C4-2B (cell line): ENCODE data around the gene POLN.

ENCODE experiments used
- ZFX ChIP-seq: fragments of 450-650 bp; IDR thresholded peaks from 2 replicates; pipeline ENCODE4 v1.6.1; 2017
- TF ChIP-seq, protein P1 (sequence below): fragments of 450-650 bp; conservative IDR thresholded peaks from 2 replicates; pipeline ENCODE4 v1.5.1; 2017; ENCODE audit warnings: mild to moderate bottlenecking

DNA sequence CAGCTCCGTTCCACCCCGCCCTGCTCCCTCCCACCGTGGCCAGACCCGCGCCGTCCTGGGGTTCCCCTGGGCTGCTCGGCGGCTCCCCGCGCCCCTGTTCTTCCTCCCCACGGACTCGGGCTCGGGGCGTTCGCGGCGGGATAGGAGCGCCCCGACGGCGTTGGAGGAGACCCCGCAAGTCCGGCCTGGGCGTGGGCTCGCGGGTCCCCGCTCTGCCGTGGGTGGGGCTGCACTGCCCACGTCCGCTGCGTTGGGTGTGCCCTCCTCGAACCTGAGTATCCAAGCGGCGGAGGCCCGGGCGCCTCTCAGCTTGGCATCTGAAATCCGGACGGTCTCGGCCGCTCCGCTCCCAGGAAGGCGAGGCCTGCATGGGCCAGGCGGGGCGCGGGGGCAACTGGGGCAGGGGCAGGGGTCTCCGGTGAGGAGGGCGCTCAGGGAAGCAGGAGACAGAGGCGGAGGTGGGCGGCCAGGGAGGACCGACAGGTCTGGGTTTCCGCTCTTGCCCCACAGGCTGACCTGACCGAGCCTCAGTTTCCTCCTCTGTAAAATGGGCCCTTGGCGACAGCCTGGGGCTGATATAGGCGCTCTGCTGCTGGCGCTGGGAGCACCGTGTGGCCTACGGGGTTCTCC is 194.8 kb downstream of the POLN start:
- TF ChIP-seq, protein P1, sequence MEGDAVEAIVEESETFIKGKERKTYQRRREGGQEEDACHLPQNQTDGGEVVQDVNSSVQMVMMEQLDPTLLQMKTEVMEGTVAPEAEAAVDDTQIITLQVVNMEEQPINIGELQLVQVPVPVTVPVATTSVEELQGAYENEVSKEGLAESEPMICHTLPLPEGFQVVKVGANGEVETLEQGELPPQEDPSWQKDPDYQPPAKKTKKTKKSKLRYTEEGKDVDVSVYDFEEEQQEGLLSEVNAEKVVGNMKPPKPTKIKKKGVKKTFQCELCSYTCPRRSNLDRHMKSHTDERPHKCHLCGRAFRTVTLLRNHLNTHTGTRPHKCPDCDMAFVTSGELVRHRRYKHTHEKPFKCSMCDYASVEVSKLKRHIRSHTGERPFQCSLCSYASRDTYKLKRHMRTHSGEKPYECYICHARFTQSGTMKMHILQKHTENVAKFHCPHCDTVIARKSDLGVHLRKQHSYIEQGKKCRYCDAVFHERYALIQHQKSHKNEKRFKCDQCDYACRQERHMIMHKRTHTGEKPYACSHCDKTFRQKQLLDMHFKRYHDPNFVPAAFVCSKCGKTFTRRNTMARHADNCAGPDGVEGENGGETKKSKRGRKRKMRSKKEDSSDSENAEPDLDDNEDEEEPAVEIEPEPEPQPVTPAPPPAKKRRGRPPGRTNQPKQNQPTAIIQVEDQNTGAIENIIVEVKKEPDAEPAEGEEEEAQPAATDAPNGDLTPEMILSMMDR, result no peak
- no peak for TF ChIP-seq ZFX
